Fibroblast of pulmonary artery (primary cell): ENCODE measurements around the gene NKX2-1.
"Not testable (repeated sequence)": the region's sequence is repeated elsewhere in the genome, so short reads cannot be mapped to it uniquely, and the experiment has no call there.

Experiments used
- DNase-seq: peaks from one replicate; pipeline ENCODE4 v3.0.0-alpha.2; 2010; ENCODE audit warnings: low read depth
- H3K4me3 ChIP-seq: replicated peaks from 2 replicates; pipeline ENCODE4 v1.5.1; 2011; ENCODE audit warnings: low read depth, mild to moderate bottlenecking, control low read depth, low read length, moderate library complexity
- CTCF ChIP-seq: IDR thresholded peaks from 2 replicates; pipeline ENCODE4 v1.5.1; 2011; ENCODE audit warnings: mild to moderate bottlenecking, control low read depth, low read length, inconsistent platforms; ENCODE audit errors: missing control alignments

NKX2-1 gene

GRCh38 chr14:36485773-36486172, 34.3 kb downstream of the NKX2-1 start:
- no peak for TF ChIP-seq CTCF
- DNase-seq: no peak

GRCh38 chr14:36479344-36479743, 40.7 kb downstream of the NKX2-1 start:
- H3K4me3 ChIP-seq: no peak overlapping the region
- TF ChIP-seq CTCF: no peak
- no peak for DNase-seq

More at GRCh38 chr14:36485773-36486172, 34.3 kb downstream of the NKX2-1 start:
- no peak overlapping the region for H3K4me3 ChIP-seq

GRCh38 chr14:36478782-36479181, 41.2 kb downstream of the NKX2-1 start:
- DNase-seq: no peak
- no peak for TF ChIP-seq CTCF
- no peak overlapping the region for H3K4me3 ChIP-seq

GRCh38 chr14:36477266-36477665, 42.8 kb downstream of the NKX2-1 start:
- no peak for DNase-seq
- H3K4me3 ChIP-seq: no peak overlapping the region
- TF ChIP-seq CTCF: no peak

GRCh38 chr14:36476061-36476460, 44.0 kb downstream of the NKX2-1 start:
- not testable (repeated sequence) for DNase-seq, H3K4me3 ChIP-seq

GRCh38 chr14:36474593-36474992, 45.4 kb downstream of the NKX2-1 start:
- no peak overlapping the region for H3K4me3 ChIP-seq
- TF ChIP-seq CTCF: no peak
- DNase-seq: no peak

- no peak overlapping the region for H3K4me3 ChIP-seq
- no peak for DNase-seq
- TF ChIP-seq CTCF: no peak
Measured at GRCh38 chr14:36471431-36471830, 48.6 kb downstream of the NKX2-1 start.
